GM12801 (cell line): ENCODE results near the gene UNC79.

Experiments used
- TF ChIP-seq, protein P1 (sequence below): IDR thresholded peaks from one replicate; pipeline ENCODE4 v1.5.1; 2011; ENCODE audit warnings: control low read depth; ENCODE audit not compliant: insufficient read length; ENCODE audit errors: extremely low read depth

Gene UNC79

DNA sequence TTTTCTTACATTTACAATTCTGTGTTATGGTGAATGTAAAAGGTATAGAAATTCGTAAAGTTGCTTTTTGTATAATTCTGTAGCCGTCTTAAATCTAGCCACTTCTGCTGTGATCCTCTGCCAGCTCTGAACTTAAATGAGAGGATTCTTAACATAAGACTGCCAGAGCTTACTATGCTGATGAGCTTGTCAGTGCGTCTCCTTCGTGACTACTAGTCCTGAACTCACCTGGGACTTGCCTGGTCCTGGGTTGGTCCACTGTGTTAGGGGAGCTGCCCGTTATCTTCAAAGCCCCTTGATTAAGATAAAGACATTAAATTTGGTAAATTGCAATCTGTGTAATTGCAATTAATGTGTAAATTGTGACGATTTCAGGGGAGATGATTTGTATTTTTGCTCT is 44.7 kb downstream of the UNC79 start:
- TF ChIP-seq, protein P1, sequence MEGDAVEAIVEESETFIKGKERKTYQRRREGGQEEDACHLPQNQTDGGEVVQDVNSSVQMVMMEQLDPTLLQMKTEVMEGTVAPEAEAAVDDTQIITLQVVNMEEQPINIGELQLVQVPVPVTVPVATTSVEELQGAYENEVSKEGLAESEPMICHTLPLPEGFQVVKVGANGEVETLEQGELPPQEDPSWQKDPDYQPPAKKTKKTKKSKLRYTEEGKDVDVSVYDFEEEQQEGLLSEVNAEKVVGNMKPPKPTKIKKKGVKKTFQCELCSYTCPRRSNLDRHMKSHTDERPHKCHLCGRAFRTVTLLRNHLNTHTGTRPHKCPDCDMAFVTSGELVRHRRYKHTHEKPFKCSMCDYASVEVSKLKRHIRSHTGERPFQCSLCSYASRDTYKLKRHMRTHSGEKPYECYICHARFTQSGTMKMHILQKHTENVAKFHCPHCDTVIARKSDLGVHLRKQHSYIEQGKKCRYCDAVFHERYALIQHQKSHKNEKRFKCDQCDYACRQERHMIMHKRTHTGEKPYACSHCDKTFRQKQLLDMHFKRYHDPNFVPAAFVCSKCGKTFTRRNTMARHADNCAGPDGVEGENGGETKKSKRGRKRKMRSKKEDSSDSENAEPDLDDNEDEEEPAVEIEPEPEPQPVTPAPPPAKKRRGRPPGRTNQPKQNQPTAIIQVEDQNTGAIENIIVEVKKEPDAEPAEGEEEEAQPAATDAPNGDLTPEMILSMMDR: no peak

DNA sequence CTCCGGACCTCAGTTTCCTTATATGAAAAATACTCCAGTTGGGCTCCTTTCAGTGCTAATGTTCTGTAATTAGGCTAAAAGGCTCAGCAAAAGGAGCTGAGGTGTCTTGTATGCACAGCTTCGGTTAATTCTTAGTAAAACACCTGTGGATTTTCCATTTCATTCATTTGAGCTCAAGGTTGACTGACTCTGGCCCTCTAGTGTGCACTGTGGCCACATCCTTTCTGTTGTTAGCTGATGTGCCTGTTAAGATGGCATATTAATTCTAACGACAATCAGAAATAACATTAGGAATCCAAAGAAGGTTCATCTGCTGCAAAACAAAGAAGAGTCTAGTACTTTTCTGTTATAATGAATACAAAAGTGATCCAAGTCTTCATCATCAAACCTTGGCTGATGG is 45.6 kb downstream of the UNC79 start:
- TF ChIP-seq, protein P1: no peak

GRCh38 chr14:93480867-93481266 is 50.1 kb downstream of the UNC79 start:
- TF ChIP-seq, protein P1: no peak

DNA sequence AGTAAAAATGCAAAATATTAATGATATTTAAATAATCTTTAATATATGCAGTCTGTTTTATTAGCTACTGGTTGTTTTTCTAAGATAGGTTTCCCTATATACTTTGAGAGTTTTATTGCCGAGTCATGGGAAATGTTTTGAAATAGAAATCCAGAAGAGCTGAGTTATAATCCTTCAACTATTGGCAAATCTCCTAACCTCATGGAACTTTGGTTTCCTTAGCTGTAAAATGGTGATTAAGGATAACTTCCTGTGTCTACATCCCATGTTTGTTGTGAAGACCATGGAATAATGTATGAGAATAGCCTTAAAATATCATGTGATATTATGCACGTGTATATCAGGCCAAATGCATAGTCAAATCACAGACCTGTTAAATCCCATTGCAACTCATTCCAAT is 51.0 kb downstream of the UNC79 start:
- TF ChIP-seq, protein P1: no peak

DNA sequence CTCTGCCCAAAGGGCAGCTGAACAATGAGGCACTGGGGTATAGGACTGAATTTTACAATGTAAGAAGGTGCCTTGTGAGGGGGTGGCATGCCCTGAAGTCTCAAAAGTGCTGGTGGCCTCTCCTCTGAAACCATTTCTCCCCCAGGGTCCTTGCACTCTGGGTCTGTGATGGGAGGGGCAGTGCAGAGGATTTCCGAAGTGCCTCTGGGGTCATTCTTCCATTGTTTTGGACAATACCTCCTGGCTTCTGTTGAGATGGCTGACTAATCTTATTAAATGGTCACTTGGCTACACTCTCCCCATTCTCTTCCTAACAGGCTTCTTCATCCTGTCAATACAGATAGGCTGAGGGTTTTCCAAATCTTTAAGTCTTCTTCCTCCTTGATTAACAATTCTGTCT is 59.3 kb downstream of the UNC79 start:
- TF ChIP-seq, protein P1: no peak

GRCh38 chr14:93493054-93493453 is 62.3 kb downstream of the UNC79 start:
- TF ChIP-seq, protein P1: no peak

DNA sequence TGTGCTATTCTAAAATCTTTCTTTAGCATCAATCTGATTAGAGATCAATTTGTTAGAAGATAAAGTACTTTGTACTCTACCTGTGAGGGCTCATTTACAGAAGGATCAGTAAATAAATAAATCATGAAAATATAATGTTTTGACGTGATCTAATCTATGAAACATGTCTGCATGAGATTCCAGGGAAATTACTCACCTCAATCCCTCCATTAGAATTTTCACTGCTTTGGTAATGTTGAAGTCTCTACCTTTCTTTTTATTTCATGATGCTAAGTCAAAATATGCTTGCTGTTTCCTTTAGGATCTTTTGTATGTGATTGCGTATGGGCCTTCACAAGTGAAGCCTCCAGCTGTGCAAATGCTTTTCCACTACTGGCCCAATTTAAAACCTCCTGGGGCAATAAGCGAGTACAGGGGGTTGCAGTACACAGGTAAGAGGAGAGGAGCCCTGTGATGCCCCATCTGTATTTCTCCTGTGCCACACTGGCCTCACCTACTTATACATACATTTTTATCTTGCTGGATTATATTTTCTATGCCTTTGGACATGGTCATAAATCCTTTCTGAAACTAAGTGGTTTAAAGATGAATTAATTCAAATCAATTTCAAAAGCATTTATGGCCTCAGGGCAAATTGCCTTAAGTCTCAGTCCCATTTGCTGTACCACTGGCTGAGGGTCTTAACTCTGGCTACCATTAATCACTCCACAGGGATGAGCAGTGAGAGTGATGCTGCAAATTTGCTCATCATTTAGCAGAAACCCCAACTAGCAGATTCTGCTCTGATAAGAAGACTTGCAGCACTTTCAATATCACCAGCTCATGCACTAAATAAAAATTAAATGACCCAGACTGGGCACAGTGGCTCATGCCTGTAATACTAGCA is 66.4 kb downstream of the UNC79 start:
- TF ChIP-seq, protein P1: no peak
